Activated T-cell treated with anti-CD3 and anti-CD28 coated beads for 4 hours (primary cell): ENCODE data around the gene TBCD.
"Not testable (repeated sequence)": the region's sequence is repeated elsewhere in the genome, so short reads cannot be mapped to it uniquely, and the experiment has no call there.

Experiments used
- DNase-seq: peaks from one replicate; pipeline ENCODE4 v3.0.0-alpha.2; 2020

TBCD gene

GRCh38 chr17:82978765-82979349 lies 227.0 kb downstream of the TBCD start:
- DNase-seq, result no peak

- no peak for DNase-seq
Measured at GRCh38 chr17:82979718-82980117, 227.9 kb downstream of the TBCD start.

- DNase-seq, result no peak
Measured at GRCh38 chr17:82980632-82981031, 228.8 kb downstream of the TBCD start.

- DNase-seq, result no peak
Measured at GRCh38 chr17:82981141-82981730, 229.4 kb downstream of the TBCD start.

DNA sequence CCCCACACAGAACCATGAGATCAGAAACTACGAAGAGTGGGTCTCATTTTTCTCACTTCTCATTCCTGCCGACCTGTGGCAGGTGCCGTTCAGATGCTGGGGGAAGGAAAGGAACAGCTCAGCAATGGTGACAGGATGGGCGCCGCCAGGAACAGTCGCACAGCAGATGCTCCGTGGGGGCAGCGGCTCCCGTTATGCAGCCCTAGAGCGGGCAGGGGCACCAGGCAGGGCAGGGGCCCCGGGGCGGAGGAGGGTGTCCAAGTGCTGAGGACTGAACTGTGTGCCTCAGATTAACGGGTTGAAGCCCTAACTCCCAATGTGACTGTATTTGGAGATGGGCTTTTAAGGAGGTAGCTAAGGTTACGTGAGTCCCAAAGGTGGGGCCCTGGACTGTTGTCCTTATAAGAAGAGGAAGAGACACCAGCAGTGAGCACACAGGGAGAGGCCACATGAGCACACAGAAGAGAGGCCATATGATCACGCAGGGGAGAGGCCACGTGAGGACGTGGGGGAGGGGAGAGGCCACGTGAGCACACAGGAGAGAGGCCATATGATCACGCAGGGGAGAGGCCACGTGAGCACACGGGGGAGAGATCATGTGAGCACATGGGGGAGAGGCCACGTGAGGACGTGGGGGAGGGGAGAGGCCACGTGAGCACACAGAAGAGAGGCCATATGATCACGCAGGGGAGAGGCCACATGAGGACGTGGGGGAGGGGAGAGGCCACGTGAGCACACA lies 231.8 kb downstream of the TBCD start:
- DNase-seq, result no peak

DNA sequence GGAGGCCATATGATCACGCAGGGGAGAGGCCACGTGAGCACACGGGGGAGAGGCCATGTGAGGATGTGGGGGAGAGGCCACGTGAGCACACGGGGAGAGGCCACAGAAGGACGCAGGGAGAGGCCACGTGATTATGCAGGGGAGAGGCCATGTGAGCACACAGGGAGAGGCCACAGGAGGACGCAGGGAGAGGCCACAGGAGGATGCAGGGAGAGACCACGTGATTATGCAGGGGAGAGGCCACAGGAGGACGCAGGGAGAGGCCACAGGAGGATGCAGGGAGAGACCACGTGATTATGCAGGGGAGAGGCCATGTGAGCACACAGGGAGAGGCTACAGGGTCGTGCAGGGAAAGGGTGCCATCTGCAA lies 232.4 kb downstream of the TBCD start:
- not testable (repeated sequence) for DNase-seq

DNA sequence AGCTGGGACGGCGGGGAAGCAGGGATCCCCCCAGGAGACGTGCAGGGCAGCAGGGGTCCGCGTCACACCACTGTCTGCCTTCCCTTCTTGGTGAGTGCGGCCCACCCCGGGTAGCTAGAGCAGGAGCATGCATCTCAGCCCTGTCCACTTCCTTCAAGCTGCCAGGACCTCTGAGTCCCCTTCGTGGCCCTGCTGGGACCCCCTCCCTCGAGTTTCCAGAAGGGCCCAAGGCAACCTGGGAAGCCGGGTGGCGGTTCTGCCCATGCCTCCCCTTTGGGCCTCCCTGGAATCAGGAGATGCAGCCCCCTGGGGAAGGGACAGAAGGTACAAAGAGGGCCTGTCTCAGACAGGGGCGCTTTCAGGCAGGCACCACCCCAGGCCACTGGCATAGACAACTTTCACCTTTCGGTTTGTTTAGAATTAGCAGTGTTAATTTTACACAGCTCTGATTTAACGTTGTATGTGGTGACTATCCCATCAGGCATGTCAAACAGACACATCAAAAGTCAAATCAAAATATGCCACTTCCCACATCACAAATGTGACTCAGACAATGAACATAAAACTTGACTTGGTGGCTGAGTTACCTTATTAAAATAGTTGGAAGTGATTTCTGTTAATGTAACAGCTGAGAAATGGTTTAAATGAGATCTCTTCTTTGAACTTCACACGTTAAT lies 233.0 kb downstream of the TBCD start:
- no peak for DNase-seq

DNA sequence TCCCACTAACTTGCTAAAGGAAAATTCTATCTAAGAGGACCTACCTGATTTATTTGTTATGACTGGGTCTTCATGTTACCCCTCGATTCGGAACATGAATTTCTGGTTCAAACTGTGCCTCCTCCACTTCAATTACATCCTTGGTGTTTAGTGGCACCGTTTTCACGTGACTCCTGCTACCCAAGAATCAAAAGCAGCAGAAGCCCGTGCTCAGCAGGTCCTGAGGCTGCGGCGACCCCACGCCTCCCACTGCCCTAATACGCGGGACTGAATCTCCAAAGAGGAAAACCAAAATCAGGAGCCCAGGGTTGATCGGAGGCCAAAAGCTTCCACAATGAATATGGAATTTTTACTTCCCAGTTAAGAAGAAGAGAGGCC lies 233.6 kb downstream of the TBCD start:
- no peak for DNase-seq

DNA sequence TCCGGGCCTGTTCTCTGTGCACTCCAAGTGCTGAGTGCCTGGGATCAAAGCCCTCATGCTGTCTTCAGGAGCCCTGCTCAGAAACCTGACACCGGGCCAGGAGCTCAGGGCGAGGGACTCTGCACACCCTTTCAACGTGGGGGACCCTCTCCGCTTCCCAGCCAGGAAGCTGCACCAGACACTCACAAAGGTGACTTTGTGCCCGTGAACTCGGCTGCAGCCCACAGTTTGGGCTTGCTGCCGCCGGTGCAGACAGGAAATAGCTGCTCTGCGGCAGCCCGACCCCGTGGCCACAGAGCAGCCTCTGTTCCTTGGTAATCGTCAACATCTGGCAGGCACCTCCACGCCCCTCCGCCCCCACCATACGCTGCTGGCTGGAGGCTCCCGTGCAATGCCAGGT lies 234.1 kb downstream of the TBCD start:
- DNase-seq, result peak; percentile 28

DNA sequence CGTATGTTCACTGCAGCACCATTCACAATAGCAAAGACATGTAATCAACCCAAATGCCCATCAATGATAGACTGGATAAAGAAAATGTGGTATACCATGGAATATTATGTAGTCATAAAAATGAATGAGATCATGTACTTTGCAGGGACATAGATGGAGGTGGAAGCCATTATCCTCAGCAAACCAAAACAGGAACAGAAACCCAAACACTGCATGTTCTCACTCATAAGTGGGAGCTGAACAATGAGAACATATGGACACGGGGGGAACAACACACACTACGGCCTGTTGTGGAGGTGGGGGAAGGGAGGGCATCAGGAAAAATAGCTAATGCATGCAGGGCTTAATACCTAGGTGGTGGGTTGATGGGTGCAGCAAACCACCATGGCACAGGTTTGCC lies 237.2 kb downstream of the TBCD start:
- not testable (repeated sequence) for DNase-seq

- no peak for DNase-seq
Measured at GRCh38 chr17:82989881-82990280, 238.0 kb downstream of the TBCD start.

DNA sequence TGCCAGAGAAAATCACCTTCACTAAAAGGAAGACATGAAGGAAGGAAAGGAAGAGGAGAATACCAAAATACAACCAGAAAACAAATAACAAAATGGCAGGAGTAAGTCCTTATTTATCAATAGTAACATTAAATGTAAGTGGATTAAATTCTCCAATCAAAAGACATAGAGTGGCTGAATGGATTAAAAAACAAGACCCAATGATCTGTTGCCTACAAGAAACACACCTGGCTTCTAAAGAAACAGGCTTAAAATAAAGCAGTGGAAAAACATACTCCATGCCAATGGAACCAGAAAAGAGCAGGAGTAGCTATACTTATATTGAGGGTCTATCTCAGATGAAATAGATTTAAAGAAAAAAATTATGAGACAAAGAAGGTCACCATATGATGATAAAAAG lies 241.1 kb downstream of the TBCD start:
- DNase-seq, result no peak
